Measurements from ENCODE around the gene DCAKD.

Gene DCAKD

DNA sequence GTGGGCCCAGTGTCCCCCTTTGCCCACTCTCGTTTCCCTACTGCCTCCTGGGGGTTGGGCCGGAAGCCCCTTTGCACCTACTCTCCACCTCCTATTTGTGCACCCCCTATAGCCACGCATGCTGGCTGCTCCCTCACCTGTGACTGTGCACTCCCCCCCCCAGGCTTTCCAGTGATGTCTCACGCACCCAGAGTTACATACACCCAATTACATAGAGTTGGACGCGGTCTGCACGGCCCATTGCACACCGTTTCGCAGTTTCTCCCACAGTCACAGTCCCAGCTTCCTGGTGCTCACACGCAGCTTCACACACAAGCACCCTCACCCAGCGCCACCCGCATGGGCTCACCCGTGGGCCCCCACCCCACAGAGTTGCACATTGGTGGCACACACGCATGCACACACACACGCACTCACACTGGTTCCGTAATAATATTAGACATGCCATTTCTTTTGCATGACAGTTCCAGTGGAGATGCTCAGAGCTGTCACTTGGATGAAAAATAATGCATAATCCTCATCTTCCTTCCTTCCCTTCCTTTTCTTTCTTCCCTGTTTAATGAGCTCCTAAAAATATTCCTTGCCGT is 61.8 kb downstream of the DCAKD start:
- H3K9ac ChIP-seq = no peak overlapping the region
- H3K4me1 ChIP-seq = no peaks in the 10 kb centered on the region
- H3K79me2 ChIP-seq = no peaks in the 10 kb centered on the region
- H3K4me2 ChIP-seq (ENCODE audit: low read length) = no peak overlapping the region
- H2AFZ ChIP-seq = no peak overlapping the region
- TF ChIP-seq, protein P1, sequence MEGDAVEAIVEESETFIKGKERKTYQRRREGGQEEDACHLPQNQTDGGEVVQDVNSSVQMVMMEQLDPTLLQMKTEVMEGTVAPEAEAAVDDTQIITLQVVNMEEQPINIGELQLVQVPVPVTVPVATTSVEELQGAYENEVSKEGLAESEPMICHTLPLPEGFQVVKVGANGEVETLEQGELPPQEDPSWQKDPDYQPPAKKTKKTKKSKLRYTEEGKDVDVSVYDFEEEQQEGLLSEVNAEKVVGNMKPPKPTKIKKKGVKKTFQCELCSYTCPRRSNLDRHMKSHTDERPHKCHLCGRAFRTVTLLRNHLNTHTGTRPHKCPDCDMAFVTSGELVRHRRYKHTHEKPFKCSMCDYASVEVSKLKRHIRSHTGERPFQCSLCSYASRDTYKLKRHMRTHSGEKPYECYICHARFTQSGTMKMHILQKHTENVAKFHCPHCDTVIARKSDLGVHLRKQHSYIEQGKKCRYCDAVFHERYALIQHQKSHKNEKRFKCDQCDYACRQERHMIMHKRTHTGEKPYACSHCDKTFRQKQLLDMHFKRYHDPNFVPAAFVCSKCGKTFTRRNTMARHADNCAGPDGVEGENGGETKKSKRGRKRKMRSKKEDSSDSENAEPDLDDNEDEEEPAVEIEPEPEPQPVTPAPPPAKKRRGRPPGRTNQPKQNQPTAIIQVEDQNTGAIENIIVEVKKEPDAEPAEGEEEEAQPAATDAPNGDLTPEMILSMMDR (IDR thresholded peaks at IDR 0.05) = no peak
- no peaks in the 10 kb centered on the region for H3K36me3 ChIP-seq (ENCODE audit: control insufficient read depth, insufficient read depth, low read length)
- H3K9me3 ChIP-seq (ENCODE audit: control insufficient read depth, low read length) = no peaks in the 10 kb centered on the region
- no peak overlapping the region for H3K4me3 ChIP-seq (ENCODE audit: low read depth, low read length)
- no peak overlapping the region for H3K27ac ChIP-seq
- no peaks in the 10 kb centered on the region for H3K27me3 ChIP-seq (ENCODE audit: control insufficient read depth, insufficient read depth, low read length)

DNA sequence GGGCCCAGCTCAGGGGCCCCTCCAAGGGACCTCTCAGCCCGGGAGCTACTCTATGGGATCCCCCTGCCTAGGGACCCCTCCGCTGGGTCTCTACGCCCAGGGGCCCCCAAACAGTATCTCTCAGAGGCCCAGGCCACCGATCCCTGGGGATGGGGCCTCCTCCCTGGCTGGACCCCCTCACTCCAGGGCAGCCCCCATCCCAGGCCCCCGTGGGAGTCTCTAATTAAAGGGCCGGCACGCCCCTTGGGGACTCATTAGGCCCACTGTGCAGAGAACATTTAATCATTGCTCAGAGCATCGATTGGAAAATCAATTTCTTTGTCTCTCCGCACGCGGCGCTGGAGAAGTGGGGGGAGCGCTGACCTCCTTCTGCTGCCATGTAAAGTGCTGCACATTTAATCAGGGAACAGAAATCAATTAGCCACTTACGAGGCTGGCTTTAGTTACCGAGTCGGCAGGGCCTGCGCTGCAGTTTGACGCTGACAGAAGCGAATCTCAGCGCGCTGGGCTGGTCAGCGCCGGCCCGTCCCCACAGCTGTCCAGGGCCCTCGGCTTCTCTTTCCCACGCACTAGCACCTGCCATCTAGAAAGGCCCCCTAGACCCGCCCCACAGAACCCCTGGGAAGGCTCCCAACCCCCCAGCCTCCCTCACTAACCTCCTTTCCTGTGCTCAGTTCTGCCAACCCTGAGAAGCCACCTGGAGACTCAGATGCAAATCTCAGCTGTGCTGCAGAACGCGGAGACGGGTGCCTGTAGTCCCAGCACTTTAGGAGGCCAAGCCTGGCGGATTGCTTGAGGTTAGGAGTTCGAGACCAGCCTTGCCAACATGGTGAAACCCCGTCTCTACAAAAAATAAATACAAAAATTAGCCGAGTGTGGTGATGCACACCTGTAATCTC is 63.1 kb downstream of the DCAKD start:
- no peak overlapping the region for H3K27ac ChIP-seq
- no peaks in the 10 kb centered on the region for H3K36me3 ChIP-seq (ENCODE audit: control insufficient read depth, insufficient read depth, low read length)
- H3K9ac ChIP-seq = no peak overlapping the region
- H2AFZ ChIP-seq = no peak overlapping the region
- no peaks in the 10 kb centered on the region for H3K9me3 ChIP-seq (ENCODE audit: control insufficient read depth, low read length)
- H3K79me2 ChIP-seq = no peaks in the 10 kb centered on the region
- H3K4me2 ChIP-seq (ENCODE audit: low read length) = no peak overlapping the region
- H3K4me1 ChIP-seq = no peaks in the 10 kb centered on the region
- no peak overlapping the region for H3K4me3 ChIP-seq (ENCODE audit: low read depth, low read length)
- no peaks in the 10 kb centered on the region for H3K27me3 ChIP-seq (ENCODE audit: control insufficient read depth, insufficient read depth, low read length)
- TF ChIP-seq, protein P1 (IDR thresholded peaks at IDR 0.05) = no peak

DNA sequence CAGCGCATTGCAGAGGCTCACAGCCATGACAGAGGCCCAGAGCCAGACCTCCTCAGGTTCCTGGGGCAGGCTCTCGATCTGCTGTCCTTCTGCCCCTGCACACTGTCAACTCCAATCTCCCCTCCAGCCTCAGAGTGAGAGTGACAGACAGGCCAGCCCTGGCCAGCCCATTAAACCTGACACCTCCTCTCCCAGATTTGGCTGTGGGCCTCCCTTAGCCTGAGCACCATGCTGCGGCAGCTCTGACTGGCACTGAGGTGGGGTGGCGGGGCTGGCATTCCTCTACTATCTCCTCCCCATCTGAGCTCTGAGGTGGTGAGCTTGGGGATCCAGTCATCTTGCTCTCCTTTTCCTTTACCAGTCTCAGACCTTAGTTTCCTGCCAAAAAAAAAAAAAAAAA is 67.9 kb downstream of the DCAKD start:
- Histone ChIP-seq H3K9ac (no peak overlapping the region), H3K36me3 (ENCODE audit: control insufficient read depth, insufficient read depth, low read length) (no peaks in the 10 kb centered on the region), H2AFZ (no peak overlapping the region), H3K4me2 (ENCODE audit: low read length) (no peak overlapping the region), H3K79me2 (no peaks in the 10 kb centered on the region), H3K27ac (no peak overlapping the region), H3K9me3 (ENCODE audit: control insufficient read depth, low read length) (no peaks in the 10 kb centered on the region), H3K4me3 (ENCODE audit: low read depth, low read length) (no peak overlapping the region), H3K27me3 (ENCODE audit: control insufficient read depth, insufficient read depth, low read length) (no peaks in the 10 kb centered on the region), H3K4me1 (no peaks in the 10 kb centered on the region)
- TF ChIP-seq, protein P1 (IDR thresholded peaks at IDR 0.05) = no peak

DNA sequence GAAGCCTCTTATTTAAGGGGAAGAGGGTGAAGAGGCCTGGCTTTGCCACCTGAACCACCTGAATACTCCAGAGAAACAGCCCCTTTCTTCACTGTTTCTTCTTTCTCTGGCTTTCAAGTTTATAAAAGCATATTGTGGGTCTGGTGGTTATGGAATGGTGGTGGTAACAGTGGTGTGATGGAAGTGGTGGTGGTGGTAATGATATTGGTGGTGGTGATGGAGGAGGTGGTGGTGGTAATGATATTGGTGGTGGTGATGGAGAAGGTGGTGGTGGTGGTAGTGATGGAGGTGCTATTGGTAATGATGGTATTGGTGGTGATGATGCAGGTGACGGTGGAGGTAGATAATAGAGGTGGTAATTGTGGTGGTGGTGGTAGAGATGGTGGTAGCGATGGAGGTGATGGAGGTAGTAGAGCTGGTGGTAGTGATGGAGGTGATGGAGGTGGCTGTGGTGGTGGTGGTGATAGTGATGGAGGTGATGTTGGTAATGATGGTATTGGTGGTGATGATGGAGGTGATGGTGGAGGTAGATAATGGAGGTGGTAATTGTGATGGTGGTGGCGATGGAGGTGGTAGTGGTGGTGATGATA is 69.2 kb downstream of the DCAKD start:
- H3K79me2 ChIP-seq = no peaks in the 10 kb centered on the region
- no peak overlapping the region for H3K4me3 ChIP-seq (ENCODE audit: low read depth, low read length)
- no peak overlapping the region for H3K4me2 ChIP-seq (ENCODE audit: low read length)
- H3K9ac ChIP-seq = no peak overlapping the region
- no peak overlapping the region for H2AFZ ChIP-seq
- no peaks in the 10 kb centered on the region for H3K36me3 ChIP-seq (ENCODE audit: control insufficient read depth, insufficient read depth, low read length)
- H3K4me1 ChIP-seq = no peaks in the 10 kb centered on the region
- TF ChIP-seq, protein P1 (IDR thresholded peaks at IDR 0.05) = no peak
- no peak overlapping the region for H3K27ac ChIP-seq
- no peaks in the 10 kb centered on the region for H3K9me3 ChIP-seq (ENCODE audit: control insufficient read depth, low read length)
- H3K27me3 ChIP-seq (ENCODE audit: control insufficient read depth, insufficient read depth, low read length) = no peaks in the 10 kb centered on the region
